ENCODE data around the gene MYO1B.

DNA sequence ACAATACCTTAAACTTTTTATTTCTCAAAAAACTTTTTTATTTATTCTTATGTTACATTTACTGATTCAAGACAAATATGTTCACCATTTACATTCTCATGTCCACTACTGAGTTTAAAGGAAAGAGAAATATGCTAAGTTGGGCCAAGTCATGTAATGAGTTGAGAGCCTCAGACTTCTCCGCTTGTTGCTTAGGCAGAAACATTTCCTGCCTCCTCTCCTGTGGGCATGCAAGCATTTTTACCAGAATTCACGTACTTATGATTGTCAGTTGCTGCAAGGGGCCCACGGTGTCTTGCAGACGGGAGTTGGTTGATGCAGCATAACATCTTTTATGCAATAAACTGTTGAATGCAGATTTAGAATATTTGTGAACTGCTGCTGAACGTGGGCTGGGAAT lies 51.8 kb downstream of the MYO1B start:
- TF ChIP-seq, protein P1, sequence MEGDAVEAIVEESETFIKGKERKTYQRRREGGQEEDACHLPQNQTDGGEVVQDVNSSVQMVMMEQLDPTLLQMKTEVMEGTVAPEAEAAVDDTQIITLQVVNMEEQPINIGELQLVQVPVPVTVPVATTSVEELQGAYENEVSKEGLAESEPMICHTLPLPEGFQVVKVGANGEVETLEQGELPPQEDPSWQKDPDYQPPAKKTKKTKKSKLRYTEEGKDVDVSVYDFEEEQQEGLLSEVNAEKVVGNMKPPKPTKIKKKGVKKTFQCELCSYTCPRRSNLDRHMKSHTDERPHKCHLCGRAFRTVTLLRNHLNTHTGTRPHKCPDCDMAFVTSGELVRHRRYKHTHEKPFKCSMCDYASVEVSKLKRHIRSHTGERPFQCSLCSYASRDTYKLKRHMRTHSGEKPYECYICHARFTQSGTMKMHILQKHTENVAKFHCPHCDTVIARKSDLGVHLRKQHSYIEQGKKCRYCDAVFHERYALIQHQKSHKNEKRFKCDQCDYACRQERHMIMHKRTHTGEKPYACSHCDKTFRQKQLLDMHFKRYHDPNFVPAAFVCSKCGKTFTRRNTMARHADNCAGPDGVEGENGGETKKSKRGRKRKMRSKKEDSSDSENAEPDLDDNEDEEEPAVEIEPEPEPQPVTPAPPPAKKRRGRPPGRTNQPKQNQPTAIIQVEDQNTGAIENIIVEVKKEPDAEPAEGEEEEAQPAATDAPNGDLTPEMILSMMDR (IDR thresholded peaks at IDR 0.05), result no peak
- TF ChIP-seq POLR2AphosphoS5 (IDR thresholded peaks at IDR 0.05) (no peak), POLR2A (IDR thresholded peaks at IDR 0.05) (no peak)

Data from upper lobe of left lung (tissue), 4 donors.